ENCODE measurements around the gene YWHAH. TPM values are rescaled to one million over a fixed set of nuclear protein-coding genes. Genes with fewer than 3 reads are reported as not detected.

The YWHAH gene
- total RNA-seq, 1 donor from 2014 or later: 139 TPM

DNA sequence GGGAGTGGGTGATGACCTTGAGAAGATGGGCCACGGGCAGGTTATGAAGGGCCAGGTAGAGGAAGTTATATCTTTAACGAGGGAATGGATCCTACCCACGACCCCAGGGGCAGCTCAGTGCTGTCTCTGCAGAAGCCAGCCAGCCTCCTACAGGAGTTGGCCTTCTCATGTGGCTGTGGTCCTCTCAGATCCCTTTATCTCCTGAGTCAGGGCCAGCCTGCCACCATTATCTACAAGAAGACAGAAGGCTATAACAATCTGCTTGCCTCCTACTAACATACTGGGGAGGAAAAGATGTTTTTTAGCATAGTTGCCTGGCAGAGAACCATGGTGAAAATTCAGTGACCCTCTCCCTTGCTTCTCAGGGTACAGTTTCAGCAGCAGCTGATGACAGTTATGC lies 7.0 kb upstream of the YWHAH start:
- intact Hi-C loops (cut with DNase I): no loop called here
- no peak for DNase-seq (ENCODE audit: low spot score in 2 of 2)
- Histone ChIP-seq H3K9me3 (no peaks in the 10 kb centered on the region), H3K27me3 (no peaks in the 10 kb centered on the region), H3K4me3 (no peak overlapping the region), H3K36me3 (no peaks in the 10 kb centered on the region), H3K4me1 (no peaks in the 10 kb centered on the region), H3K27ac (no peak overlapping the region)
- TF ChIP-seq, protein P1, sequence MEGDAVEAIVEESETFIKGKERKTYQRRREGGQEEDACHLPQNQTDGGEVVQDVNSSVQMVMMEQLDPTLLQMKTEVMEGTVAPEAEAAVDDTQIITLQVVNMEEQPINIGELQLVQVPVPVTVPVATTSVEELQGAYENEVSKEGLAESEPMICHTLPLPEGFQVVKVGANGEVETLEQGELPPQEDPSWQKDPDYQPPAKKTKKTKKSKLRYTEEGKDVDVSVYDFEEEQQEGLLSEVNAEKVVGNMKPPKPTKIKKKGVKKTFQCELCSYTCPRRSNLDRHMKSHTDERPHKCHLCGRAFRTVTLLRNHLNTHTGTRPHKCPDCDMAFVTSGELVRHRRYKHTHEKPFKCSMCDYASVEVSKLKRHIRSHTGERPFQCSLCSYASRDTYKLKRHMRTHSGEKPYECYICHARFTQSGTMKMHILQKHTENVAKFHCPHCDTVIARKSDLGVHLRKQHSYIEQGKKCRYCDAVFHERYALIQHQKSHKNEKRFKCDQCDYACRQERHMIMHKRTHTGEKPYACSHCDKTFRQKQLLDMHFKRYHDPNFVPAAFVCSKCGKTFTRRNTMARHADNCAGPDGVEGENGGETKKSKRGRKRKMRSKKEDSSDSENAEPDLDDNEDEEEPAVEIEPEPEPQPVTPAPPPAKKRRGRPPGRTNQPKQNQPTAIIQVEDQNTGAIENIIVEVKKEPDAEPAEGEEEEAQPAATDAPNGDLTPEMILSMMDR (IDR thresholded peaks at IDR 0.05): no peak

DNA sequence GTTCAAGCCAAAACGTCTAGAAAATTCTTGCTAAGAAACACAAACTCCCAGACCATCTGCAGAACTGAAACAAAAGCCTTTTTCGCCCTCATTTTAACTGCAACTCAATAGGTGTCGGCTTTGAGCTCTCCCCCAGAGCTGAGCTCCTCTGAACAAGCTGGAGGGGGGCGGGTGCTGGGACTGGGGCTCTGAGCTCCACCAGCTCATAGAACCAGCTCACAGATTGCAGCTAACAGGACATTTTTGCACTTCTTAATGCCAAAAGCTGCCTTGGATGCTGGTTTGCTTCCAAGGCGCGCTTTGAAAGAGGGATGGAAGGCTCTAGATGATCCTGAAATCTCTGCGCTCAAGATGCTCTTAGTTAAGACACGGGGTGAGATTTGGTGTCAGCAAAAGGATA lies 6.0 kb upstream of the YWHAH start:
- no peaks in the 10 kb centered on the region for H3K27me3 ChIP-seq
- no peaks in the 10 kb centered on the region for H3K4me1 ChIP-seq
- intact Hi-C loops (cut with DNase I): no loop called here
- no peak overlapping the region for H3K4me3 ChIP-seq
- TF ChIP-seq, protein P1 (IDR thresholded peaks at IDR 0.05): no peak
- no peaks in the 10 kb centered on the region for H3K9me3 ChIP-seq
- no peaks in the 10 kb centered on the region for H3K36me3 ChIP-seq
- H3K27ac ChIP-seq: no peak overlapping the region
- DNase-seq (ENCODE audit: low spot score in 2 of 2): no peak

DNA sequence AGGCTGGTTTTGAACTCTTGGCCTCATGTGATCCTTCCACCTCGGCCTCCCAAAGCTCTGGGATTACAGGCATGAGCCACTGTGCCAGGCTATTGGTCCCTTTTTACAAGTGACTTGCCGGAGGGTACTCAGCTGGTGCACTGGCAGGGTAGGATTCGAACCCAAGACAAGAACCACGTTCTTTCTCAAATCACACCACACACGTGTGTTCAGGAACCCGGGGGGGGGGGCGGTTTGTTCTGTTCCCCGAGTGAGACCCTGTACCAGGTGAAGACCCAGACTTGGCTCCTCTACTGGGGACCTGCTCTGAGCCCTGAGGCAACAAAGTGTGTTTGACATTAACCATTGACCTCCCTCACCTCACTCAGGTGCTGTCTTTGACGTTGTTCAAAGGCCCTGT lies 3.8 kb upstream of the YWHAH start:
- TF ChIP-seq, protein P1 (IDR thresholded peaks at IDR 0.05): no peak
- no peaks in the 10 kb centered on the region for H3K27me3 ChIP-seq
- no peak overlapping the region for H3K4me3 ChIP-seq
- H3K9me3 ChIP-seq: no peaks in the 10 kb centered on the region
- H3K27ac ChIP-seq: no peak overlapping the region
- peaks cover 0 to 3% of the 10 kb centered on the region in 2 donors for H3K4me1 ChIP-seq
- no peak for DNase-seq (ENCODE audit: low spot score in 2 of 2)
- no peaks in the 10 kb centered on the region for H3K36me3 ChIP-seq
- intact Hi-C loops (cut with DNase I): loop anchor here (10.0 kb wide), 1 partner anchor 276 kb away; the partner anchor contains the start of gene PISD

DNA sequence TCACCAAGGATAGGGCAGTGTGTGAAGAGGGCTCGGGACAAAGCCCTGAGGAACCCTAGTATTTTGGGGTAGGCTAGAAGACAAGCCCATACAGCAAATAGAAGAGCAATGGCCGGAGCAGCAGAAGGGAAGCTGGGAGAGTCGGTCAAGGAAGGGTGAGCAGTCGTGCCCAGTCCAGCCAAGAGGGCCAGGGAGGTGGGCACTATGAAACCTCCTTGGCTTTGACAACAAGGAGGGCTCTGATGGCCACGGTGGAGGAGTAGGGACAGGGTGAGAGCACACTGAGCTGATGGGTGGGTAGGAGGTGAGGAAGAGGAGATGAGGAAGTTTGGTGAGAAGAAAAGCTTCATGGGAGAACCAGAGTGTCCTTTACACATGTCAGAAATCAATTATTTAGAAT lies 2.2 kb upstream of the YWHAH start:
- Histone ChIP-seq H3K9me3 (no peaks in the 10 kb centered on the region), H3K4me3 (no peak overlapping the region), H3K27me3 (no peaks in the 10 kb centered on the region), H3K27ac (no peak overlapping the region), H3K36me3 (no peaks in the 10 kb centered on the region), H3K4me1 (peaks cover 0 to 3% of the 10 kb centered on the region in 2 donors)
- intact Hi-C loops (cut with DNase I): loop anchor here (2.0 to 10.0 kb wide), 2 partner anchors 15 to 277 kb away; partner anchors contain the start of gene PISD
- no peak for DNase-seq (ENCODE audit: low spot score in 2 of 2)
- TF ChIP-seq, protein P1 (IDR thresholded peaks at IDR 0.05): no peak

DNA sequence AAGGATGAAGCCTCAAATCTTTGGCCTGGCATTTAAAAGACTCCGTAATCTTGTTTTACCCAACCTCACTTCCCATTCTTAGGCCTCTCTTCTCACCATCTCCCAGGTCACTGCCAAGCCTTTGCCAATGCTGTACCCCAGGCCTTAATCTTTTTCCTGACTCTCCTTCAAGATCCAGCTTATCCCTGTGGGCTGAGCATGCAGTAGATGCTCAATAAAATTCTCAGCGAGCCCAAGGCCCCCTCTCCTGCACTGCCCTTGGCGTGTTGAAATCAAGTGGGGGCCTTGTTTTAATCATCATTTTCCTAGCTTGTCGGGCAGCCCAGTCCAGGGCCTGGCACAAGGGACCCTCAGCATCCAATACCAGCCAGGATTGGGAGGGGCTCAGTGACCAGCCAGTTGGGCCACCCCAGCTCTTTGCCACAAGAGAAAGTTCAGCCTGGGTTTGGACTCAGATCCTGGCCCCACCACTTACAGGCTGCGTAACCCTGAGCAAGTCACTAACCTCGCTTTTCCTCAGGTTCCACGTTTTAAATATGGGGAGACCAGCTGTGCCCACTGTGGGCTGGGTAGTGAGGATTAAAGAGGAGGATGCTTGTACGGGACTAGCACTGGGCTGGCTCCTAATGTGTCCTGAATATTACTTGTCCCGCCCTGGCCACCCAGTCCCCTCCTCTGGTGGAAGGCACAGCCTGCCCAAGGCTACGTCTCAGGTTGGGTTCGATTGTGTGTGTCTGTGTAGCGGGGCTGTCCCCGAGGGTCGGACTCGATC lies 943 bp upstream of the YWHAH start:
- H3K9me3 ChIP-seq: no peaks in the 10 kb centered on the region
- TF ChIP-seq, protein P1 (IDR thresholded peaks at IDR 0.05): no peak
- H3K36me3 ChIP-seq: no peaks in the 10 kb centered on the region
- no peaks in the 10 kb centered on the region for H3K27me3 ChIP-seq
- no peak for DNase-seq (ENCODE audit: low spot score in 2 of 2)
- H3K4me1 ChIP-seq: peaks cover 0 to 3% of the 10 kb centered on the region in 2 donors
- intact Hi-C loops (cut with DNase I): loop anchor here (2.0 to 10.0 kb wide), 2 partner anchors 13 to 279 kb away; partner anchors contain the start of gene PISD
- peak overlapping the region; percentile 95 to 99 for H3K27ac ChIP-seq
- peak overlapping the region; percentile 83 to 98 for H3K4me3 ChIP-seq
